HG02885 (cell line): ENCODE data around the gene ZSCAN9.

Experiments
- ATAC-seq: cut with Tn5 transposase; IDR thresholded peaks from one replicate; pipeline ENCODE4 v1.9.1; 2021; ENCODE audit warnings: mild to moderate bottlenecking; ENCODE audit not compliant: unreplicated experiment, poor library complexity

The ZSCAN9 gene

GRCh38 chr6:28266563-28266961 lies 41.5 kb downstream of the ZSCAN9 start:
- ATAC-seq: no peak

- ATAC-seq: peak; percentile 96
Observed at GRCh38 chr6:28266962-28267694, 42.1 kb downstream of the ZSCAN9 start, which contains the start of gene ZSCAN26. ZSCAN26 (plus strand) TSS chr6:28267143; CDS start chr6:28271920, 4,777 bp downstream.

- no peak for ATAC-seq
Observed at GRCh38 chr6:28267695-28268059, 42.6 kb downstream of the ZSCAN9 start.

GRCh38 chr6:28269492-28269891 lies 44.4 kb downstream of the ZSCAN9 start:
- ATAC-seq: no peak

- ATAC-seq: no peak
Observed at GRCh38 chr6:28274888-28275287, 49.8 kb downstream of the ZSCAN9 start.

GRCh38 chr6:28277746-28278145 lies 52.7 kb downstream of the ZSCAN9 start:
- ATAC-seq: no peak

- no peak for ATAC-seq
Observed at GRCh38 chr6:28280595-28281287, 55.7 kb downstream of the ZSCAN9 start.

GRCh38 chr6:28281288-28282064 lies 56.4 kb downstream of the ZSCAN9 start, which contains the start of gene PGBD1:
PGBD1 (plus strand) TSS chr6:28281572; CDS start chr6:28283814, 2,242 bp downstream.
- peak; percentile 85 for ATAC-seq

GRCh38 chr6:28282926-28283325 lies 57.9 kb downstream of the ZSCAN9 start:
- no peak for ATAC-seq
